HG02981 (cell line): ENCODE results near the gene BEST2.
"Not testable (repeated sequence)": the region's sequence is repeated elsewhere in the genome, so short reads cannot be mapped to it uniquely, and the experiment has no call there.

Source experiments
- ATAC-seq: cut with Tn5 transposase; IDR thresholded peaks from one replicate; pipeline ENCODE4 v1.9.1; 2021; ENCODE audit warnings: mild to moderate bottlenecking, moderate library complexity; ENCODE audit not compliant: unreplicated experiment

The BEST2 gene

DNA sequence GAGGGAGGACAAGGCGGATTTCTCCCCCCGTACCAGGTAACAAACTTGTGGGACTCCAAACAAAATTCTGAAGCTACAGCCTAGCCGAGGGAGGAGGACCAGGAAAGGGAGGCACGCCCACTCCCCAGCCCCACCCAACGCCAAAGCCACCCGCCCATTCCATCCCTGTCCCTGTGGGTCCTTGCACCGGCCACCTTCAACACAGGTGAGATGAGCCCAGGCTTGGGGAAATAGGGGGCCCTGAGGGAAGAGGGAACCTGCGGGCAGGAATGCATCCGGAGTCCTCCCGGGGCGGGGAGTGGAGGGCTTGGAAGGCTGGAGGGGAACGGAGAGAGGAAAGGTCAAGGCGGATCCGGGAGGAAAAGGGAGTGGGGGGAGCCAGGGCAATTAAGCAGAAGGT is at the start of gene BEST2:
TSS of gene BEST2 (plus strand) at position 157 of the 400 bp plus-strand sequence. CDS start 802 bp downstream, outside the sequence.
- no peak for ATAC-seq

DNA sequence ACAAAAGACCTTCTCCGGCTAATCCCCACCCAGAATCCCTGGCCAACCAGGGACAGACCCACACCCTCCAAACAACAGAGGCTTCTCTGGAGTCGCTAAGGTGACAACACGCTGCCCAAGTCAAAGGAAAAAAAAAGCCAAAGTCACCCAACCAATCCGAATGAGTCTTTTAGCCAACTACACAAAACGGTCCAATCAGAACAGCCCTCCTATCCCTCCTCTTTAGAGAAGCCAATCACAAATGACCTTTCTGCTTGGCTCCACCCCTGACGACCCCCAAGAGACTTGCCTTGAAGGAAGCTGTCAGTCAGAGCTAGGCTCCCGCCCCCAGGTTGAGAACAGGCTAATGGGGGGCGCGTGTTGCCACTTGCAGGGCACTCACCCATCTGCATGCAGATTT is 48.5 kb upstream of the BEST2 start:
- ATAC-seq, result no peak

GRCh38 chr19:12705169-12705568 is 46.4 kb upstream of the BEST2 start:
- no peak for ATAC-seq

DNA sequence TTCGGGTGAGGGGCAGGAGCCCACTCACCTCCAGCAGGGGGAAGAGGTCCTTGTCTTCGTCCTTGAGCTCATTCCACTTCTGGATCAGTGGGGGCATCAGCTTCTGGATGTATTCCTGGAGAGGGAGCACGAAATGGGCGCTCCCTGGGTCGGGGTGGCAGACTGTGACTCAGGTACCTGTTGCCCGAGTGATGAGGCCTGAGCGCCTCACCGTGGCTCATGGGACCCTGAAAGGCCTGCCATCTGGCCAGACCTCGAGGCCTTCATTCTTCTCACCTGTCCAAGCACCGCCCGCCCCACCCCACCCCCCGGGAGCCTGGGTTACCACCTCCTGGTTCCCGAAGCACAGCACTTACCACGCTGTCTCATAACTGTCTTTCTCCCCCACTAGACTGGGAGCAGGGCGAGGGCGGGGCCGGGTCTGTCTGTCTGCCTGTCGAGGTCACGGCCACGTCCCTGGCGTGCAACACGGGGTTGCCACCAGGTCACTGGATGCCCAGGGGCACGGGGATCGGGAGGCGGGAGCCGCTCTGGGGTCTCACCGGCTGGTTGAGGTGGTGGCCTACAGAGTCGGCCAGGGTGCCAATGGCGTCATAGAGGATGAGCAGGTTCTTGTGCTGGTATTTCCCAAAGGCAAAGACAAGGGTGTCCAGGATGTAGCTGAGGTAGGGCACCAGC is 45.8 kb upstream of the BEST2 start:
- ATAC-seq, result no peak

GRCh38 chr19:12706332-12706718 is 45.3 kb upstream of the BEST2 start:
- no peak for ATAC-seq

DNA sequence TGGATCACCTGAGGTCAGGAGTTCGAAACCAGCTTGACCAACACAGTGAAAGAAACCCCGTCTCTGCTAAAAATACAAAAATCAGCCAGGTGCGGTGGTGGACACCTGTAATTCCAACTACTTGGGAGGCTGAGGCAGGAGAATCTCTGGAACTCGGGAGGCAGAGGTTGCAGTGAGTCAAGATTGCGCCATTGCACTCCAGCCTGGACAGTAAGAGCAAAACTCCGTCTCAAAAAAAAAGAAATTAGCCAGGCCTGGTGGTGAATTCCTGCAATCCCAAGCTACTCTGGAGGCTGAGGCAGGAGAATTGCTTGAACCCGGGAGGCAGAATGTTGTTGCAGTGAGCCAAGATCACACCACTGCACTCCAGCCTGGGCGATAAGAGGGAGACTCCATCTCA is 43.0 kb upstream of the BEST2 start:
- ATAC-seq, result no peak

DNA sequence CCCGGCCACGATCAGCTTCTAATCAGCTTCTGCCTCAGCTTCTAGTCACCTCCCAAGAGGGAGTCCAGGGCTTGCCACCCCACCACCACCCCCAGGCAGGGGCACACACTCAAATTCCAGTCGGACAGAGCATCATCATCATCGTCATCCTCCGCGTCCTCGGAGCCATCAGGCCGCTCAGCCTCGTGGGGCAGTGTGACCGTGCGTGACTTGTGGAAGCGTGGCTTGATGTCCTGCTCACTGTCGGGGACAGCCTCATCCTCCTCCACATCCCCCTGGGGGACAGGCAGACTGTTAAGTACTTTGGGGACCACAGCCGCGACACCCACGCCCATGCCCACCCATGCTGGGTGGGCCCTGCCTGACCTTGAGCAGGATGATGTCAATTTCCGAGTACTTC is 40.4 kb upstream of the BEST2 start:
- ATAC-seq, result no peak

- not testable (repeated sequence) for ATAC-seq
Observed at GRCh38 chr19:12712077-12712476, 39.5 kb upstream of the BEST2 start.

DNA sequence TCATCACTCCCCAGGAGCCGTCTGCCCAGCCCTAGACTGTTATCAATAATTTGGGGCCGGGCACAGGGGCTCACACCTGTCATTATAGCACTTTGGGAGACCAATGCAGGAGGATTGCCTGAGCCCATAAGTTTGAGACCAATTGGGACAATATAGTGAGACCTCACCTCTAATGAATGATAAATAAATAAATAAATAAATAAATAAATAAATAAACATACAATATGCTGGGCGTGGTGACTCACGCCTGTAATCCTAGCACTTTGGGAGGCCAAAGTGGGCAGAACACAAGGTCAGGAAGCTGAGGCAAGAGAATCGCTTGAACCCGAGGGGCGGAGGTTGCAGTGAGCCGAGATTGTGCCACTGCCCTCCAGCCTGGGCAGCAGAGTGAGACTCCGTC is 38.3 kb upstream of the BEST2 start:
- not testable (repeated sequence) for ATAC-seq

GRCh38 chr19:12715102-12715501 is 36.5 kb upstream of the BEST2 start:
- ATAC-seq, result no peak

- no peak for ATAC-seq
Observed at GRCh38 chr19:12715929-12716328, 35.7 kb upstream of the BEST2 start.

- ATAC-seq, result no peak
Observed at GRCh38 chr19:12720296-12720695, 31.3 kb upstream of the BEST2 start.

- ATAC-seq, result no peak
Observed at GRCh38 chr19:12720851-12721655, 30.5 kb upstream of the BEST2 start.

GRCh38 chr19:12721656-12722565 is 29.7 kb upstream of the BEST2 start:
- peak; percentile 15 for ATAC-seq

- peak; percentile 75 for ATAC-seq
Observed at GRCh38 chr19:12722566-12723380, 28.8 kb upstream of the BEST2 start.

DNA sequence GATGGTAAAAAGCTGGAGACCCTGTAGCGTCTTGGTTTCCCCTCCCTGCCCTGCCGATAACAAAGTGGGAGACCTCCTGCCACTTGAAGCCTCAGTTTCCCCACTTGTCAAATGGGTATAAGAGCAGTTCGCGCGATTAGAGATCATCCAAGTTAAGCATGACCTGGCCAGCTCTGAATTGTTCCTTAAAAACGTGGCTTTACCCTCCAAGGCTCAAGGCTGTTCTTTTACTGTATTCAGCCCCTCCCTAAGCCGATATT is 28.3 kb upstream of the BEST2 start:
- no peak for ATAC-seq

GRCh38 chr19:12723641-12724426 is 27.8 kb upstream of the BEST2 start, which contains the start of gene TNPO2:
Gene TNPO2 (minus strand): TSS chr19:12723932. CDS start chr19:12720977, 2,955 bp downstream.
- no peak for ATAC-seq

- ATAC-seq, result not testable (repeated sequence)
Observed at GRCh38 chr19:12725612-12726011, 26.0 kb upstream of the BEST2 start.

GRCh38 chr19:12726988-12727316 is 24.6 kb upstream of the BEST2 start:
- no peak for ATAC-seq
